ENCODE results near the gene C1orf159.
"Not testable (repeated sequence)": the region's sequence is repeated elsewhere in the genome, so short reads cannot be mapped to it uniquely, and the experiment has no call there.

- TF ChIP-seq ZBTB33 (CRISPR knock-in tag; IDR thresholded peaks at IDR 0.05); MCM2 (IDR thresholded peaks at IDR 0.05; ENCODE audit: low read depth); TEAD4 (IDR thresholded peaks at IDR 0.05; ENCODE audit: low read length); TEAD4 (CRISPR knock-in tag; IDR thresholded peaks at IDR 0.05; ENCODE audit: borderline replicate concordance); TEAD2 (tag; IDR thresholded peaks at IDR 0.05); BRCA1 (IDR thresholded peaks at IDR 0.05); BRCA1 (CRISPR knock-in tag; IDR thresholded peaks at IDR 0.05); CTCF (IDR thresholded peaks at IDR 0.05 in 2 of 3, conservative IDR thresholded peaks at IDR 0.05 in 1 of 3; ENCODE audit: insufficient read depth in 2 of 3, low read depth in 1 of 3, low read length in 3 of 3); SAP30 (IDR thresholded peaks at IDR 0.05; ENCODE audit: borderline replicate concordance, insufficient read depth, low read depth, low read length, poor library complexity, severe bottlenecking); RNF2 (IDR thresholded peaks at IDR 0.05); DLX4 (CRISPR knock-in tag; IDR thresholded peaks at IDR 0.05); SMC3 (conservative IDR thresholded peaks at IDR 0.05; ENCODE audit: insufficient read depth, low read depth, low read length); MXI1 (IDR thresholded peaks at IDR 0.05; ENCODE audit: low read depth, low read length); RBM22 (IDR thresholded peaks at IDR 0.05; ENCODE audit: low read depth, low read length, poor library complexity, severe bottlenecking): not testable (repeated sequence)
These were observed 26.5 kb upstream of the C1orf159 start for GRCh38 chr1:1142352-1142751.
